NCI-H510A (cell line): ENCODE measurements around the gene ARHGAP24.
A peak's percentile ranks its signal among the peaks of the same experiment; 100 is the strongest.

ENCODE experiments used
- DNase-seq: peaks from one replicate; lab custom pipeline; 2025; lab: John Stamatoyannopoulos, UW

Gene ARHGAP24

DNA sequence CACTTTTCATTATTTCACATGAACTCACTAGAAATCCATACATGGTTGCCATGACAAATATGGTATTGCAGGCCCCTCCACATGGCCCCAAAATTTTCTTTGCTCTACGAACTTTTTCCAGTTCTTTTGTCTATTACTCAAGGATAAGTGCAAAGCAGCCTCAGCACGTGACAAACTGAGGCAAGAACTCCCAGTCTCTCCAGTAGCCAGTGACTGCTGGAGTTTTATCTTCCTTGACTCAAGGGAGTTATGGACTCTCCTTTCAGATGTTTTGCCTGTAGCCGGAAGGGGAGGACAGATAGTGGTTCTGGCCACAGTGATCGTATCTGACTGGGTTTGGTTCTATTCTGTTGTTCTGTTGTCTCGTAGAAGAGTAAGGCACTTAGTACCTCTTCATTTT, 105.5 kb downstream of the ARHGAP24 start:
- DNase-seq: no peak

DNA sequence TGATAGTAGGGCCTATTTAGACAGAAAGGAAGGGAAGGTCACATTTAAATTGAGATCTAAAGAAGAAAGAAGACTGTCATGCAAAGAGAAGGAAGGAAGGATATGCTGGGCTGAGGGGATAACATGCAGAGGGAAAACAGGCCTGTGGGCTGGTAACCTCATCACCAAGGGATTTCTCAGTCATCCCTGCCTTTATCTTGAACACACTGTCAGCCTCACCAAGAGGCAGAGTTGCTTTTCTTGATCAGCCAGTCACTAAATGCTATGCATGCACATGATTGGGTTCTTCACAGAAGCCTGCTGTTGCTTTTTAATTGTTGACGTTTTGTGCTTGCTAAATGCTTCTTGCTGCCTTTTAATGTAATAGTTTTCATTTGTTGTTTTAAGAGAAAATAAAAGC, 113.0 kb downstream of the ARHGAP24 start:
- DNase-seq: no peak

DNA sequence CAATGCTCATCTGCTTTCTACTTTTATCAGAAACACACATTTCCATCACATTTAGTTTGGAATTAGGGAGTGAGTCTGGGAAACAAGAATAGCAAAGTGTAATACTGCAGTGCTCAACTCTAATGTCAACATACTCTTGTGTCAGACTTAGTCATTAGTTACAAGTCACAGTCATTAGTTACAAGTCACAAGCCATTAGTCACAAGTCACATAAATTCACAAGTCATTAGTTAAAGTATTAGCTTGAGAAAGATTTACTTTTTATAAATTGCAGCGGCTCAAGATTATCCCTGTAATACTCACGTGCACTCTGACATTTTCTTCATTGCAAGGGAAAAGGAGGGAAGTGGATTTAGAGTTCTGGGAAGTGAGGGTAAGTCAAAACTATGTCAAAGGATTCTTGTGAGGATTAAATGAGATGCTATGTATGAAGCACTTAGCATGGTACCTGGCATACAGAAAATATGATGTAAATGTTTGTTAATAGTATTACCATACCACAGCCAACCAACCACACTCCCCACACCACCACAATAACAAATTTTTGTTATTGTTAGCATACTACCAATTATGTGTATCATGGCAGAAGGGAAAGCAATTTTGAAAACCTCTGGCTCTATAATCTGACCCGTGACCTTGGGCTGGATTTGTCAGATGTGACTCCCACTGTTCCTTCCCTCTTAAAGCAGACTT, 116.6 kb downstream of the ARHGAP24 start:
- DNase-seq: no peak

- DNase-seq: no peak
Measured at GRCh38 chr4:85595098-85595775, 120.3 kb downstream of the ARHGAP24 start.

- DNase-seq: no peak
Measured at GRCh38 chr4:85595796-85596559, 121.0 kb downstream of the ARHGAP24 start.

GRCh38 chr4:85598936-85599335, 124.0 kb downstream of the ARHGAP24 start:
- peak; percentile 18 for DNase-seq

DNA sequence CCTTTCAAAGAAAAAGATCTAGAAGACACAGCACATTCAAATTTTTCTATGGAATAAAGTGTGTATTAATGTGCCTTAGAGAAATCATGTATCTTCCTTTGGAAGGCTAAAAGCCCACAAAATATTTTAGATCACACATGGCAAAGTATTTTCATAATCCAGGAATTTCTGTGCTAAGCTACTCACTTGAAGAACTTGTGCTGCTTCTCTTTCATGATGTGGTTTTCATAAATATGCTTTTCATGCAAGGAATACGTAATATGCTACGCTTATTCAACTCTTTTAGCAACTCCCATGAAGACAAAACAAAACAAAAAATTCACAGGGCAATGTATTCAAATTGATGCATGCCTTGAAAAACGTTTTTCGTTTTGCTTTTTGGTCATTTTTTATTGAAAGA, 125.6 kb downstream of the ARHGAP24 start:
- no peak for DNase-seq

- DNase-seq: no peak
Measured at GRCh38 chr4:85603437-85604336, 128.7 kb downstream of the ARHGAP24 start.

GRCh38 chr4:85606505-85606904, 131.6 kb downstream of the ARHGAP24 start:
- no peak for DNase-seq

GRCh38 chr4:85607624-85608023, 132.7 kb downstream of the ARHGAP24 start:
- peak; percentile 21 for DNase-seq

GRCh38 chr4:85610450-85610849, 135.5 kb downstream of the ARHGAP24 start:
- DNase-seq: no peak

DNA sequence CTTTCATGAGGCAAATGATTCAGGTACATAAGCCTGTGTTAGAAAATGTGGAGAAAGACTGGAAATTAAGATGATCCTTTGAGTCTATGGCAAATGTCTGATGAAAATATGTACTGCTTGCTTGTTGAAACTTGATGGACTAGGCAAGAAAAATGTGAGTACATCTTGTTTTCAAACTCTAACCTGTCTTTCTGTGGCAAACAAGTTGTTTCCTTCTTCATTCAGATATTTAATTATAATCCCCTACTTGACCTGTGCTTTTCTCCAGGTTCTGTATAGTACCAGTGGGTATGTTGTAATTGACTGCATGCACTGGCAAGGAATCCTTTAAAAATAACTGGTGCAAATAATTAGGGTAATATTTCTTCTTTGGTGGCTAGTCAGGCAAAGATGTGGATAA, 136.7 kb downstream of the ARHGAP24 start:
- no peak for DNase-seq

- no peak for DNase-seq
Measured at GRCh38 chr4:85613901-85614300, 139.0 kb downstream of the ARHGAP24 start.

- DNase-seq: no peak
Measured at GRCh38 chr4:85615952-85616351, 141.0 kb downstream of the ARHGAP24 start.

- no peak for DNase-seq
Measured at GRCh38 chr4:85617202-85617601, 142.3 kb downstream of the ARHGAP24 start.

- no peak for DNase-seq
Measured at GRCh38 chr4:85632981-85633380, 158.0 kb downstream of the ARHGAP24 start.

GRCh38 chr4:85637778-85638177, 162.8 kb downstream of the ARHGAP24 start:
- no peak for DNase-seq

DNA sequence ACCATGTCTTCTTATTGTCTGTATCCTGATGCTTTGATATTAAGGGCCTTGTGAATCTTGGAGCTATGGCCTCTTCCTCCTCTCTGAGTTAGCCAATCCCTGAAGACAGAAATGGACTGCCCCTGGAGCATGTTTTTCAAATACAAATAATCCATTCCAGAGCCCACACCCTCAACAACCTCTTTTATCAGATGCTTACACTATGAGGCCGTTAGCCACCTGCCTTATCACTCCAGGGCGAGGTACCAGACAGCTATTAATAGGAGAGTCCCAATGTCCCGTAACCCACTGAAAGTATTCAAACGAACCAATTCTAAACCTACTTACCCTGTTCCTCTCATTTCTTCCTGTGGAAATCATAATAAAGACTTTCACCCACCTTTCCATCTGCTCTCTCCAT, 165.0 kb downstream of the ARHGAP24 start:
- no peak for DNase-seq

GRCh38 chr4:85642356-85643100, 167.6 kb downstream of the ARHGAP24 start:
- DNase-seq: no peak

DNA sequence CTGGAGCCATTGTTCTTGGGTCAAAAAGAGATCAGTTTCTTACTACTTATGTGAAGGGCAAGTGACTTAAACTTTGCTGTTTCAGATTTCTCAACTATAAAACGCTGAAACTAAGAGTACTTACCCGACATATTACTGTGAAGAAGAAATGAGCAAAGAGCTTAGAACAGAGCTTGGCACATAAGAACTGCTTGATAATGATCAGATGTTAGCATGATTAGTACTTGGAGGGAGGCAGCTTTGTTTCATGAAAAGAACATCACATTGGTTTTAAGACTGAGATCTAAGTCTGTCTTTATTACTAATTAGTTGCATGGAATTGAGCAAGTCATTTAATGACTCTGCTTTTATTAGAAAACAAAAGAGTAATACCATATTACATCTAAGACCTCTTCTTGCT, 169.1 kb downstream of the ARHGAP24 start:
- no peak for DNase-seq

- DNase-seq: no peak
Measured at GRCh38 chr4:85650908-85651307, 176.0 kb downstream of the ARHGAP24 start.
